Stimulated activated CD8-positive, alpha-beta memory T cell treated with anti-CD3 and anti-CD28 coated beads, Interleukin-2, amount 100 ng/mL, for 48 hours (primary cell): Measurements from ENCODE around the gene THEM4.
"Not testable (repeated sequence)": the region's sequence is repeated elsewhere in the genome, so short reads cannot be mapped to it uniquely, and the experiment has no call there.

Experiments
- DNase-seq, 2 donors: peaks; one replicate each; pipeline ENCODE4 v3.0.0-alpha.2; 2020; ENCODE audit warnings: low read depth in 2 of 2

THEM4 gene

DNA sequence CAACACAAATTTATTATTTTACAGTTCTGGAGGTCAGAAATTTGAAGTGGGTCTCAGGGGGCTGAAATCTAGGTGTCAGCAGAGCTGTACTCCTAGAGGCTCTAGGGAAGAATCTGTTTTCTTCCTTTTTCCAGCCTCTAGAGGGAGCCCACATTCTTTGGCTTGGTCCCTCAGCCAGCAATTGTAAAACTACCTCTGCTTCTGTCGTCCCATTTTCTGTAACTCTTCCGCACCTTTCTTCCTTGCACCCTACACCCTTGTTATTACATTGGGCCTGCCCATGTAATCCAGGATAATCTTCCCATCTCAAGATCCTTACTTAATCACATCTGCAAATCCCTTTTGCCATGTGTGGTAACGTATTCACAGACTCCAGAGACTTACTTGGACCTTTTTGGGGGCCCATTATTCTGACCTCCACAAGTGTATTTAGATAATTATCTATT is 24.8 kb upstream of the THEM4 start:
- no peak for DNase-seq

DNA sequence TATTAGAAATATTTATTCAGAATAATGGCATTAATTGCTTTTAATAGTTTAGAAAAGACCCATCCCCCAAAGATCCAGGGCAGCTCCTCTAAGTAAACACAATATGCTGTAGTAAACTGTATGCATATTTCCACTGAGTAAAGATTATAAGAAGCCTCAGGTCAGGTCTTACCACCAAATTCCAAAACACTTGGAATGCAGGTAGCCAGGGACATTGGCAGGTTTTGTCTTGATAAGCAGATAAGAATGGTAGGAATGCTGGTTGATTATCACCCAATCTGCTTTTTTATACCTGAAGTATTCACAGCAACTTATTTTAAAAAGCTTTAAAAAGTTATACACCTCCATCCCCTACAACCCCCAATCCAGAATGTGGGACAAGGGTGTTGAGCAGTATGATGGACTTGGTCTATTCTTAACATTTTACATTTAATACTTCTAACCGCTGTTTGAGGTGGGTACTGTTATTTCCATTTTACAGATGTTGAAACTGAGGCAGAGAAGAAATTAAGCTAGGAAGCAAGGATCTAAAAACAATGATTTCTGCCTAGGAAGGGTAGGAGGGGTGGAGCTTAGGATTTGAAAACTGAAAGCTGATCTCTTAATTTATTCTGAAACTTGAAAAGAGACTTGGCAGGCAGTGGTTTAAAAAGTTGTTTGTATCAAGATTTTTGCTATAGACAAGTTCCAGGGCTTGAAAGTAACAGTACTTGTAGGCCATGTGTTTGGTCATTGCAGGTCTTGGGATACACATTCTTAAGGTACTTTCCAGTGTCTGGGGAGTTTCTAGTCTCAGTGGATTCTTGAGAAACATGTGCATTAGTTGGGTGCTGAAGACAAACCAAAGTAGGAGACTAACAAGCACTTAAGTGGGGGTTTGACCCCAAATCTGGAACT is 15.6 kb upstream of the THEM4 start:
- DNase-seq, result no peak

DNA sequence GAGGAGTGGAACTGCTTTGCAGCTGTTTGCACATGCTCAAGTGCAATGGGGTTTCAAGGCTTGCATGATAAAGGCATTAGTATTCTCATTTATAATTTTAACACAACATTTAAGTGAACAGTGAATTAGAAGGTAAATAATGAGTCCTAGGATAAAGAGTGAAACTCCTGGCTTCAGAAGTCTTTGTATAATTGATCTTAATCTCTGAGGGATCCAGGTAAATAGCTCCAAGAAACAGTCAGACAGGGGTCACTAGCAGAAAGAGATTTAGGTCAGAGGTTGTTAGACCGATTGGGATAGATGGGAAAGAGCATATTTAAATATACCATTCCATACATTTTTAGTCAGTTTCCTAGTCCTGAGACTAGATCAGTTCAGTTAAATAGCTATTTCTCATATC is 14.1 kb upstream of the THEM4 start:
- DNase-seq, result no peak

DNA sequence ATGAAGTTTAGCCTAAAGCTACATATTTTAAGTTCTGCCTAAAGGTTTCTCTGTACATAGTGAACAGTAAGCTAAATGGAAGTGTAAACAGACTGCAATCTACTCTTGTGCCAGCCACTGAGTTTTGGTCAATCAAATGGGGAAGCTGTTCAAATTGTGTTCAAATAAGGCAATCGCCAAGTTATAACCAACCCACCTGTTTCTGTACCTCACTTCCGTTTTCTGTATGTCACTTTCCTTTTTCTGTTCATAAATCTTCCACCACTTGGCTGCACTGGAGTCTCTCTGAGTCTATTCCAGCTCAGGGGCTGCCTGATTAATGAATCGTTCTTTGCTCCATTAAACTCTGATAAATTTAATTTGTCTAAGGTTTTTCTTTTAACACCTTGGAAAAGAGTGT is 10.8 kb upstream of the THEM4 start:
- DNase-seq, result no peak

DNA sequence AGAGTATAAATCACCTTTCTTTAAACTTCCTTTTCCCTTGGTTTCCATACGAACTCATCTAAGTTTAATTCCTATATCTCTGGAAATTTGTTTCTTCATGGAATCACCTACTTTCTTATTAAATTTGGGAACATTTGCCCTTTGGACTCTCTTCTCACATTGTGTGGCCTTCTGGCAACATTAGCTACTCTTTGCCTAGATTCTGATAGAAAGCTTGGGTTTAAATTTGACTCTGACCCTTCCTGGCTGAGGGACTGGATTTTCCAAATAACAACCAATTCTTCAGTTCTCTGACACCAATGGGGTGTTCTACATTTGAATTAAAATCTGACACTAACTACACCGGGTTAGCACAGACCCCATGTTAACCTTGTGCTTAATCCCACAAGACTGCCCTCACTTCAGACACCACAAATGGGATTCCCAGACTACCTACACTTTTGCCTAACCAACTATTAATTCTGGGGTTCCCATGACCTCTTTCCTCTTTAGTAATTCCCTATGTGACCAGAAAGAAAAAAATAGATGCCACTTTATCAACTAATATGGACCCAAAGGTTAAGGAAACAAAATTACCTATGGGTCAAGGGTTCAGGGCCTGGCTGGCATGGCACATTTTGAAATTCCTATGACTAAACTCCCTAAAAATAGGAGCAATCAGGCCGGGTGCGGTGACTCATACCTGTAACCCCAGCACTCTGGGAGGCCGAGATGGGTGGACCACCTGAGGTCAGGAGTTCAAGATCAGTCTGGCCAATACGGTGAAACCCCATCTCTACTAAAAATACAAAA is 9.7 kb upstream of the THEM4 start:
- DNase-seq, result no peak

DNA sequence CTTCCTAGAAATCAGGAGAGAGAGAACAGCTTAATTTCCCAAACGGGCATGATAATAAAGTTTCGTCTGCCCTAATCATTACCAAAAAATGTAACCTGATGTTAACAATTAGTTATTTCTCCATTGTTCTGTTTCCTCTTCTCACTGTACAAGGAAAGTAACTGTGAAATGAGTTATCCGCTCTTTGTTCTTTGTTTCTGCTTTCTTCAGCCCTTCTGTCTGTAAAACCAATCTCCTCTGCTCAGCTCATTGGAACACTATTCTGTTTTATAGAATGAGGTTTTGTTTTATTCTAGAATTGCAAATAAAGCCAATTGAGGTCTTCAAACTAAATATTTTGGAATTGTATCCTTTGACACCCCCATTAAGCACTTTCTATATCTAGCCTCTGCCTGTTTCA is 8.8 kb upstream of the THEM4 start:
- DNase-seq, result no peak

DNA sequence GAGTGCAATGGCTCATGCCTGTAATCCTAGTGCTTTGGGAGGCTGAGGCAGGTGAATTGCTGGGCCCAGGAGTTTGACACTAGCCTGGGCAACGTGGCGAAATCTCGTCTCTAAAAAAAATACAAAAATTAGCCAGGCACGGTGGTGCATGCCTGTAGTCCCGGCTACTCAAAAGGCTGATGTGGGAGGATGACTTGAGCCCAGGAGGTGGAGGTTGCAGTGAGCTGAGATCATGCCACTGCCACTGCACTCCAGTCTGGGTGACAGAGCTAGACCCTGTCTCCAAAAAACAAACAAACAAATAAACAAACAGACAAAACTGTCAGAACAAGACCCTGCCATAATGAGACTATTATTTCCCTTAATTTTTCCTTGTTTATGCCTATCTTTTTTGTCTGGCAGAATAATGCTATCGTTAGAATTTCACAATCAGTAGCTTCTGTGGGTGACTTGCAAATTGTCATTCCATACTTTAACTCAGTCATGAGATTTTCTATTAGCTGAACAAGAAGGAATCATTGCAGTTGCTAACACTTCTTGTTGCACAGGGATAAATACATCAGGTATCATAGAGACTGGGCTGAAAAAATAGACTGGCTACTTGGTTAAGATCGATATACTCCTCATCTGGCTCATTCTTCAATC is 7.5 kb upstream of the THEM4 start:
- DNase-seq, result no peak

DNA sequence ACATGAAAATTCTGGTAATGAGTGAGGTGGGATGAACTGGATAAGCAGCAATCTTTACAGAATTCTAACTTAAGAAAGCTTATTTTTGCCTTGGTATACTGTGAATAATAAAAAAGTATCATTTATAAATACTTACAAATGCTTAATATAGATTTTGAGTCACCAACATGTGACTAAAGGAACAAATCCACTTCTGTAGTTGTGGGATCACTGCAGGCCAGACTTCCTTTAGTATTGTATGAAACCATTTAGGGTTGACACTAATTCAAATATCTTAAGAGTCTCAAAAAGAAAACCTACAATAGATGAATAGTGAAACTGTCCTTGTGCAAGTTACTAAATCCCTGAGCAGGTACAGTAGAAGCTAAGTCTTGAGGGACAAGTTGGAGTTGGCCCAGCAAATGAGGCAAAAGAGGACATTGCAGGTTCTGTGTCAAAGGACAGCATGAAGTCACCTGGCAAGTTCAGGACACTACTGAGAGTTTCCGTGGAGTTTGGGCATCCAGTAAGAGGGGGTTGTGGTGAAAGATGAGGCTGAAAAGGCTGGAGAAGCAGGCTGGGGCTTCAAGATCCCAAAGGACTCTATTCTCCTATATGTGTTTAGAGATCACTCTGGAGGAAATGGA is 5.9 kb upstream of the THEM4 start:
- no peak for DNase-seq

DNA sequence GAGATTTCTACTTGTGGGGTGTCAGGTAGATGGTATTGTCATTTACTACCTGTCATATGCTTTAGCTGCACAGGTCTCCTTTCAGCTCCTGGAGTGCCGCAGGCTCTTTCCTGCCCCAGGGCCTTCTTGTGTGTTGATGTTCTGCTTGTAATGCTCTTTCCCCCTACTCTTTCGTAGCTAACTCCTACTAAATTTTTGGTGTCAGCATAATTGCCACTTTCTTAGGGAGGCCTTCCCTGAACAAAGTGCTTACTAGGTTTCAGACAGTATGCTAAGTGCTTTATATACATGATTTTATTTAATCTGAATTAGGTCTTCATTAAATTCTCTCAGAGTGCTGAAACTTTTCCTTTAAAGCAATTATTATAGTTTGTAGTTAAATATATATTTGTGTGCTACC is 4.8 kb upstream of the THEM4 start:
- no peak for DNase-seq

DNA sequence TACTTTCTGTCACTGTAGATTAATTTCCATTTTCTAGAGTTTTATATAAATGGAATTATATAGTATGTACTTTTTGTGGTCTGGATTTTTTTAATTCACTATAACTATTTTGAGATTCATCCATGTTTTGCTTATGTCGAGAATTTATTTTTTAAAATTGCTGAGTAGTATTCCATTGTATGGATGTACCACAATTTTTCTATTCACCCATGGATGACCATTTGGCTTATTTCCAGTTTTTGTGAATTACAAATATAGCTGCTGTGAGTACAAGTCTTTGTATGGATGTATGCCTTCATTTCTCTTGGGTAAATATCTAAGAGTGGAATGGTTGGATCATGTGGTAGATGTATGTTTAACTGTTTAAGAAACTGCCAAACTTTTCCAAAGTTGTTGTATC is 3.7 kb upstream of the THEM4 start:
- DNase-seq, result no peak

DNA sequence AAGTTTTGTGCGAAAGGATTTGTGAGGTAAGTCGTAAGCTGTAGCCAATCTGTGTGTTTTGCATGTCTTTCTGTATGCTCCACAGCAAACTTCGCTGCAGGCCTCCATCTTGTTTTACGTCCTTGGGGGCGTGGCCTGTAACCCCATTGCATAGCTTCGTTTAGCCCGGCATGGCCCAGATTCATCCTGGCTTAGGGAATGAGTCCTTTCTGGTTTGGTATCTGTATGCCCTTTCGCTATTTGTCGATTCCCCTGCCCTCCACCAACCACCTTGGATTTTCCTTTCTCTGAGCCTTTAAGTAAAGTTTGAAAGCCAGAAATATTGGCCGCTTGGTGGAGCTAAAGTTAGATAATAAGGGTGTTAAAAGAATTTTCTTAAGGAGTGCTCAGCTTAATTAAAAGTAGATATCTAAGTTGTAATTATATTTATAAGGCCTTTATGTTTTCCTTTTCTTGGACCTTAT is 1.1 kb downstream of the THEM4 start:
- DNase-seq, result no peak

DNA sequence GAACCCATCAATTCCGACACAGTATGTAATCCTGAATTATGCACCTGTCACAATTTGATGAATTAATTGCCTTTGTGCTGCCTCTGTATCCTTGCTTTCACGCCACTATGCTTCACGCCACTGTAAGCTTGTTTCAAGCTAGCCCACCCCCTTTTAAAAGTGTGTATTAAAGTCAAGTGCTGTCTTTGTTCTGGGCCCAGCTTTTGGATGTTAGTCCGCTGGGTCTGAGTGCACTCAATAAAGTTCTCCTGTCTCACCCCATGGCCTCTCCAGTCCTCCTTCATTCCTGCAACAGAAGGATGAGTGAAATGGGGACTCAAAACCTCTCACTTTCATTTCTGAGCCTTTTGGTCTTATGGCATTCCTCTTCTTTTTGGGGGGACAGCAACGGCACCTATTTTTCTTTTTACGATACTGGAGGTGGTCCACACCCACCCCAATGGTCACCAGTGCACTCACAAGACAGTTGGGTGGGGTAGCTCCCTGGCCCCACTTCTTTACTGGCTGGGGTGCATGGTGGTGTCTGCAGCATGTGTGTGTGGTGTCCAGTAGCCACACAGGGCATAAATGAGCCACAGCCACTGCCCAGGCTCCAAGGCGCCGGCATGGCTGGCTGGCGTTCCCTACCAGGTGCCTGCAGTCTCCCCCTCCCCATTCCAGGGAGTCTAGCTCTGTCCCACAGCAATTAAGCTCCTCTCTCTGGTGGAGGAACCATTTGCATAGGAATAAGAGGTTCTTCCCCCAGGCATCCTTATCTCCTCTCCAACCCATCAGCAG is 1.8 kb downstream of the THEM4 start:
- DNase-seq, result no peak

DNA sequence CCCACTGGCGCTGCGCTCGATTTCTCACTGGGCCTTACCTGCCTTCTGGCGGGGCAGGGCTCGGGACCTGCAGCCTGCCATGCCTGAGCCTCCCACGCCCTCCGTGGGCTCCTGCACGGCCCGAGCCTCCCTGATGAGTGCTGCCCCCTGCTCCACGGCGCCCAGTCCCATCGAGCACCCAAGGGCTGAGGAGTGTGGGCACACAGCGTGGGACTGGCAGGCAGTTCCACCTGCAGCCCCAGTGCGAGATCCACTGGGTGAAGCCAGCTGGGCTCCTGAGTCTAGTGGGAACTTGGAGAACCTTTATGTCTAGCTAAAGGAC is 3.0 kb downstream of the THEM4 start:
- not testable (repeated sequence) for DNase-seq

DNA sequence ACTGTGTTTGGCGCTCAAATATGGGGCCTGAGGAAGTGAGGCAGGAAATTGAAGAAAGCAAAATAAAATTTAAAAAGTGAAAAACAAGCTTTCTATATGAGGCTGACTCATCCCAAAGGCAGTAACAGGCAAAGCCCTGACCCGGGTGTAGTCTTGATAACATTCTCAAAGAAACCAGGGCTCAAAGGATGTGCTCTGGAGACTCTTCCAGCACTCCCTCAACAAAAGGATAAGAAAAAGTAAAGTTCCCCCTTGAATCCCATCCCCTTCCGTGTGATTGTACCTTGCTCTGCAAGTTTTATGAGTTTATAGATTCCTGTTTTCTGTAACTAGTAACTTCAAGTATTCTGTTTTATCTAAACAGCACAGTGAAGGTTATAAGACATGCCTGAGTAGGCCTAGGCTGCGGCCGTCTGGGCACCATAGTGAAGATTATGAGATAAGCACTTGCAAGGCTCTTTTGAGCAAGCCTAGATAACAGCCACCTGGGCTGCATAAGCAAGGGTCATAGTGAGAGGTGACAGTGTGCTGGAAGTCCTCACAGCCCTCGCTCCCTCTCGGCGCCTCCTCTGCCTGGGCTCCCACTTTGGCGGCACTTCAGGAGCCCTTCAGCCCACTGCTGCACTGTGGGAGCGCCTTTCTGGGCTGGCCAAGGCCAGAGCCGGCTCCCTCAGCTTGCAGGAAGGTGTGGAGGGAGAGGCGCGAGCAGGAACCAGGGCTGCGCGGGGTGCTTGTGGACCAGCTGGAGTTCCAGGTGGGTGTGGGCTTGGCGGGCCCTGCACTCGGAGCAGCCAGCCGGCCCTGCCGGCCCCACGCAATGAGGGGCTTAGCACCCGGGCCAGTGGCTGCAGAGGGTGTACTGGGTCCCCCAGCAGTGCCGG is 3.6 kb downstream of the THEM4 start:
- DNase-seq, result not testable (repeated sequence)

DNA sequence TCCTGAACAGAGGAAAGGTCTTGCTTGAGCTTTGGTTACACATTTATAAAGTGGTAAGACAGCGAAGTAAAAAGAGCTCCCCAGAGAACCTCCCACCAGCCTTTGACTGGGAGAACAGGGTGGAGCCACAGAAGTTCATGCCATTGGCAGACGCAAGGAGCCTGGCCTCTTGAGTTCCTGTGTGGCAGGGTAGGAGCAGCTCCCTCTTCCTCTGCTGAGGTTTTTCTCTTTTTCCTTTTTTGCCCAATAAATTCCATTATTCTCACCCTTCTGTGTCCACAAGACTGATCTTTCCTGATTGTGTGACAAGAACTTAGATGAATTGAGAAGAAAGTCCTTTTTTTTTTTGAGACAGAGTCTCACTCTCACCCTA is 4.3 kb downstream of the THEM4 start:
- DNase-seq, result peak in 1 of 2 donors; percentile 38

DNA sequence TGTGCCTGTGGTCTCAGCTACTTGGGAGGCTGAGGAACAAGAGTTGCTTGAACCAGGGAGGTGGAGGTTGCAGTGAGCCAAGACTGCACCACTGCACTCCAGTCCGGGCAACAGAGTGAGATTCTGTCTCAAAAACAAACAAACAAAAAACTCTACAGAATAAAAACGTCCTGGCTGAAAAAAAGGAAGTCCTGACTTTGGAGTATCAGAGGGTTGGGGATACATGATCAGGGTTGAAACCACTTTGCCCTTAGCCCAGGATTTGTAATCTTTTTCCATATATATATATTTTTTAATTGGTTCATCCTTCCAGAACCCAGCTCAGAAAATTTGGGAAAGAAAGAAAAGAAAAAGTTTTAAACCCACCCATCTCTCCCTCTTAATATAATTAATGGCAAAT is 6.5 kb downstream of the THEM4 start:
- no peak for DNase-seq

DNA sequence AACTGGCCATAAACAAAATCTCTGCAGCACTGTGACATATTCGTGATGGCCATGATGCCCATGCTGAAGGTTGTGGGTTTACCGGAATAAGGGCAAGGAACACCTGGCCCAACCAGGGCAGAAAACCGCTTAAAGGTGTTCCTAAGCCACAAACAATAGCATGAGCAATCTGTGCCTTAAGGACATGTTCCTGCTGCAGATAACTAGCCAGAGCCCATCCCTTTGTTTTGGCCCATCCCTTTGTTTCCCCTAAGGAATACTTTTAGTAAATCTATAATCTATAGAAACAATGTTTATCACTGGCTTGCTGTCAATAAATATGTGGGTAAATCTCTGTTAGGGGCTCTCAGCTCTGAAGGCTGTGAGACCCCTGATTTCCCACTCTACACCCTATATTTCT is 8.5 kb downstream of the THEM4 start:
- not testable (repeated sequence) for DNase-seq

DNA sequence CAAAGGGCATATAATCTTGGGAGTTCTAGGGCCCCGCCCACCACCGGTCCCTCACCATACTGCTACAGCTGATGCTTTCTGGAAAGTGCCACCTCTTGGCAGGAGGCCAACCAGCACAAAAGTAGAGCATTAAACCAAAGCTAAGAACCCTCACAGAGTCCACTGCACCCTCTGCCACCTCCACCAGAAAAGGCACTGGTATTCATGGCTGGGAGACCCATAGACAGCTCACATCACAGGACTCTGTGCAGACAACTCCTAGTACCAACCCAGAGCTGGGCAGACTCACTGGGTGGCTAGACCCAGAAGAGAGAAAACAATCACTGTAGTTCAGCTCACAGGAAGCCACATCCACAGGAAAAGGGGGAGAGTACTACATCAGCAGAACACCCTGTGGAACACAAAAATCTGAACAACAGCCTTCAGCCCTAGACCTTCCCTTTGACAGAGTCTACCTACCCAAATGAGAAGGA is 10.8 kb downstream of the THEM4 start:
- DNase-seq, result no peak

DNA sequence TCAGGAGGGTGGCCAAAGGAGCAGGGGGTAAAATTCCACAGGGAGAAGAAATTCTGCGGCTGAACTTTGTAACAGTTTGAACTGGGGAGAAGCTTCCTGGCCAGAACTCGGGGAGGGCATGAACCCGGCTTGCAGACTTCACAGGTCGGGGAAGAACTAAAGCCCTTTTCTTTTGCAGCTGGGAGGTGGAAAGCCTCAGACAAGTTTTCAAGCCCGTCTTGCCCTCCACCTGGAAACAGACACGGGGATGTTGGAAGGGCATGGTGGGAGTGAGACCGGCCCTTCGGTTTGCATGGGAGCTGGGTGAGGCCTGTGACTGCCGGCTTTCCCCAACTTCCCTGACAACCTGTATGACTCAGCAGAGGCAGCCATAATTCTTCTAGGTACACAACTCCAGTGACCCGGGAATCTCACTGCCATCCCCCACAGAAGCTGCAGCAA is 11.3 kb downstream of the THEM4 start:
- DNase-seq, result no peak
